GM21360 (cell line): ENCODE data around the gene PPFIBP1.

Experiments
- ATAC-seq: cut with Tn5 transposase; IDR thresholded peaks from one replicate; pipeline ENCODE4 v1.9.1; 2021; ENCODE audit warnings: mild to moderate bottlenecking, moderate library complexity; ENCODE audit not compliant: unreplicated experiment

Gene PPFIBP1

GRCh38 chr12:27523642-27524493 is at the start of gene PPFIBP1:
PPFIBP1 (plus strand) TSS chr12:27524206; CDS start chr12:27633397, 109,191 bp downstream.
- peak; percentile 93 for ATAC-seq

GRCh38 chr12:27474344-27474743 is 49.7 kb upstream of the PPFIBP1 start:
- no peak for ATAC-seq

GRCh38 chr12:27477049-27477448 is 47.0 kb upstream of the PPFIBP1 start:
- no peak for ATAC-seq

GRCh38 chr12:27478949-27479348 is 45.1 kb upstream of the PPFIBP1 start:
- ATAC-seq, result no peak

GRCh38 chr12:27480016-27480415 is 44.0 kb upstream of the PPFIBP1 start:
- ATAC-seq, result no peak

- ATAC-seq, result no peak
Observed at GRCh38 chr12:27486961-27487360, 37.0 kb upstream of the PPFIBP1 start.

GRCh38 chr12:27488479-27488878 is 35.5 kb upstream of the PPFIBP1 start:
- no peak for ATAC-seq

GRCh38 chr12:27491226-27491625 is 32.8 kb upstream of the PPFIBP1 start:
- ATAC-seq, result no peak

- no peak for ATAC-seq
Observed at GRCh38 chr12:27493260-27493940, 30.6 kb upstream of the PPFIBP1 start.

- ATAC-seq, result no peak
Observed at GRCh38 chr12:27497446-27497845, 26.6 kb upstream of the PPFIBP1 start.

GRCh38 chr12:27498149-27498548 is 25.9 kb upstream of the PPFIBP1 start:
- ATAC-seq, result peak; percentile 73

GRCh38 chr12:27498761-27499160 is 25.2 kb upstream of the PPFIBP1 start:
- ATAC-seq, result no peak

GRCh38 chr12:27499377-27499776 is 24.6 kb upstream of the PPFIBP1 start:
- ATAC-seq, result no peak

GRCh38 chr12:27500546-27500945 is 23.5 kb upstream of the PPFIBP1 start:
- no peak for ATAC-seq

GRCh38 chr12:27502021-27502435 is 22.0 kb upstream of the PPFIBP1 start:
- ATAC-seq, result no peak

GRCh38 chr12:27504507-27504906 is 19.5 kb upstream of the PPFIBP1 start:
- no peak for ATAC-seq

- no peak for ATAC-seq
Observed at GRCh38 chr12:27505109-27505508, 18.9 kb upstream of the PPFIBP1 start.

- ATAC-seq, result no peak
Observed at GRCh38 chr12:27505761-27506160, 18.2 kb upstream of the PPFIBP1 start.

GRCh38 chr12:27506645-27507189 is 17.3 kb upstream of the PPFIBP1 start:
- ATAC-seq, result no peak

GRCh38 chr12:27508736-27509431 is 15.1 kb upstream of the PPFIBP1 start:
- ATAC-seq, result no peak

GRCh38 chr12:27511031-27511722 is 12.8 kb upstream of the PPFIBP1 start:
- no peak for ATAC-seq
